NCI-H524 treated with DMSO at 0.1 percent for 48 hours (cell line): ENCODE results near the gene UQCR10.
A peak's percentile ranks its signal among the peaks of the same experiment; 100 is the strongest.

Source experiments
- DNase-seq: peaks from one replicate; lab custom pipeline; 2025; lab: John Stamatoyannopoulos, UW

The UQCR10 gene

GRCh38 chr22:29765905-29766631 lies 1.1 kb upstream of the UQCR10 start:
- no peak for DNase-seq

- DNase-seq = peak; percentile 82
These were observed 468 bp upstream of the UQCR10 start, which contains the start of gene ZMAT5 for GRCh38 chr22:29766632-29767170. Gene ZMAT5 (minus strand): TSS chr22:29767007. CDS start chr22:29748544, 18,463 bp downstream.

DNA sequence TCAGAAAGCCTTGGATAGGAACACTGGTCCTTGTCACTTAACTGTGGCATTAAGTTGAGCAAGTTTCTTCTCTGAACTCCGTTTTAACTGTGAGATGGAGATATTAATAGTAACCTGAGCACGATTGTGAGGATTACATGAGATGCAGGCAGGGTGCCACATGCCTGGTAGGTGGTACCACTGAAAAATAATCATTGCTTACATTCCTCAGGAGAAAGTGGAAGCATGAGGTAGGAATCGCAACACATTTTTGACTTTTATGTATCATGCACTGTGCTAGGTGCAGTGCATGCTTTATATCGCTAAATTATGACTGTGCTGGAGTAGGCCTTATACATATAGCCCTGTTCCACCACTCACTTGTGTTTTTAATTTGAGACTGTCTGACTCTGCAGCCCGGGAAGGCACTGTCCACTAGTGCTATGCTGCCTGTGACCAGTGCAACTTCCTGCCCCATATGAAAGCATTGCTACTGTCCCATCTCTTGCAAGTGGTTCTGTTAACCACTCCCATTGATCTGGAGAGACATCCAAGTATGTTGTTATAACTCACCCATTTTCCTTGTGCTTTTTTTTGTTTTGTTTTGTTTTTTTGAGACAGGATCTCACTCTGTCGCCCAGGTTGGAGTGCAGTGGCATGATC lies 1.0 kb downstream of the UQCR10 start:
- no peak for DNase-seq

GRCh38 chr22:29769723-29770321 lies 2.7 kb downstream of the UQCR10 start:
- no peak for DNase-seq

DNA sequence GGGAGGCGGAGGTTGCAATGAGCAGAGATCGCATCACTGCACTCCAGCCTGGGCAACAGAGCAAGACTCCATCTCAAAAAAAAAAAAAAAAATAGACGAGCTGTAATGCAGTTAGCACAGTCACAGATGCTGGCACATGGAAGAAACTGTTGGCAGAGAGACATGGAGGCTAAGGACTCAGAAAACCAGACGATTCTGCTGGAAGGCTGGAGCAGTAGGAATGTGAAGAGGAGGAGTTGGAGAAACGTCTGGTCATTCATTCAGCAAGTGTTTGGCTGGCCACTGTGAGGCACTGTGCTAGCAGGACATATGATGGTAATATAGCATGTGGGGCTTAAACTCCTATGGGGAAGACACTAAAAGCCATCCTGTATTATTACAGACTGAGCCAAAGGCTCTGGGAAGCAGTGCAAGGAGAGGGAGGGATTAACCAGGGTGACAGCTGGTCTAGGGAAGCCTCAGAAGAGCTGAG lies 5.0 kb downstream of the UQCR10 start:
- DNase-seq = peak; percentile 99

DNA sequence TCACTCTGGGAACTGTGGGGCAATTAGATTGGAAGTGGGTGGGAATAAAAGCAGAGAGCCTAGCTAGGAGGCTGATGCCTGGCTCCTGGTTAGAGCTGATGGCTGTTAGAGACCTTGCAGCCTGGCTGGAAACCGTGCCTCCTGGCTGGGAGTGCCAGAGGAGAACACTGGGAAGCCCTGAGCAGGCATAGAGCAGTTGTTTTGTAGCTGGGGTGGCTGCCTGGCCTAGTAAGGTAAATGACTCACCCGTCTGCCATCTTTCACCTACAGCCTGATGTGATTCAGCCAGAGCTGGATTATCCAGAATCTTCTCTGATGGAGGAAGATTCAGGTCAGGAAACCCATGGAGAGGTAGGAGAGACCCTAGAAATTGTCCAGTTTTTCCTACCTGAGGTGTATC lies 6.1 kb downstream of the UQCR10 start:
- DNase-seq = no peak

DNA sequence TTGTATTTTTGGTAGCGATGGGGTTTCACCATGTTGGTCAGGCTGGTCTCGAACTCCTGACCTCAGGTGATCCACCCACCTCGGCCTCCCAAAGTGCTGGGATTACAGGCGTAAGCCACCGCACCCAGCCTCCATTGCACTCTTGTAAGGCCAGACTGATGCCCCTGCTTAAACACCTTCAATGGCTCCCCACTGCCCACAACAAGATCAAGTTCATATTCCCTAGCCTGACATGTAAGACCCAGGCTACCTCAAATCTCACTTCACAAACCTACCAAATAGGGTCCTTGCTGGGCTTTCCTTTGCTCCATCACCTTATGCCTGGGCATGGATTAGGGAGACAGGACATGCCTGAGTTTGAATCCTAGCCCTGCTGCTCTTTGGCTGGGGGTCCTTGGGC lies 13.1 kb downstream of the UQCR10 start:
- no peak for DNase-seq

DNA sequence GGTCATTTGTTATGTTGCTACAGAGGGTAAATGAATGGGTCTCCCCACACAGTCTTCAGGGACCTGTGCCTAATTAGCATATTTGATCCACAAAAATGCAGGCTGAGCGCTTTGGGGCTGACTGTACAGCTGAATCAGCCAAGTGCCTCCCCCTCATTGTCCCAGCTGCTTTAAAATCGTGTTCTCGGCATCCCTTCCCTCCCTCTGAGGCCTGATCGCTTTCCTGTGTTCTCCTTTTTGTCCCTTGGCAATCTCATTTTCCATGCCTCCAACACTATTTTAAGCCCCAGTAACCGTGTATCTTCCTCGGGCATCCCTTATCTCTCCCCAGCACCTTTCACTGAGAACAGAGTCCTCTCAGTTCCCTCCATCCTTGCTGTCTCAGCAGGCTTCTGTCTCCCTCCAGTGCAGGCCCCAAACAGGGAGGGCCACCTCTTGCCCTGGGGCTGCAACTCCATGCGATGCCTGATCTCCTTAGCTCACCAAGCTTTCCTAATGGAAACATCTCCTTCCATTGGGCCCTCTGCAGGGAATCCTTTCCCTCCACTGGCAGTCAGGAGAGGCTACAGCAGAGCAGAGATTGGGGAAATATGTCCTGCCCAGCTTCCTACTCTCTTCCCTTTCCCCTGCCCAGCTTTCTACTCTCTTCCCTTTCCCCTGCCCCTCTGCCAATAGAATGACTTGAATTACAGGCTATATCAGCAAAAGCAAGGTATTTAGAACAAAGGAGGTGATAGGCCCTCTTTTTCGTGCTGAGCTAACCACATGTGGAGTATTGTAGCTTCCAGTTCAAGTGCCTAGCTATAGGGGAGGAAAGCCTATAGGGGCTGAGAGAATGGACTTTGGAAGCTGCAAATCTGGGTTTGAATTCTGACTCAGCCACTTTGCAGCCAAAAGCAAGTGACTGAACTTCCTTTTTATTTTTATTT lies 13.8 kb downstream of the UQCR10 start:
- DNase-seq = no peak

GRCh38 chr22:29782061-29782845 lies 15.1 kb downstream of the UQCR10 start:
- DNase-seq = no peak

- DNase-seq = no peak
These were observed 17.5 kb downstream of the UQCR10 start for GRCh38 chr22:29784451-29785361.

DNA sequence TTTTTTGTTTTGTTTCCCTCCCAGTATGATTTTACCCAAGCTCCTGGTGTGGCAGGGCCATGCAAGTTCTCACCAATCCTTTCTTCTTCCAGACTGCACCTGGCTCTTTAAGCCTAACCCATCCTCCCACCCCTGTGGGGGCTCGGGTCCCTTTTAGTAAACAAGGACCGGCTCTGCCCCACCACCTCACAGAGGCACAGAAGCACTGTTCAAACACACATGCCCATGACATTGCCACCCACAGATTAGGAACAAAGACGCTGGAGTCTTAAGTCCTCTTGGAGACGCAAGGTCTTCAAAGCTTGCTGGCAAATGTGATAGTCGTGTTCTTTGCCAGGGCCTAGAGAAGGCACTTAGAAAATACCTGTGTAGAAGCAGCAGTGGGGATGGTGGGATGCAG lies 18.9 kb downstream of the UQCR10 start:
- no peak for DNase-seq

- DNase-seq = no peak
These were observed 20.3 kb downstream of the UQCR10 start for GRCh38 chr22:29787371-29787980.

DNA sequence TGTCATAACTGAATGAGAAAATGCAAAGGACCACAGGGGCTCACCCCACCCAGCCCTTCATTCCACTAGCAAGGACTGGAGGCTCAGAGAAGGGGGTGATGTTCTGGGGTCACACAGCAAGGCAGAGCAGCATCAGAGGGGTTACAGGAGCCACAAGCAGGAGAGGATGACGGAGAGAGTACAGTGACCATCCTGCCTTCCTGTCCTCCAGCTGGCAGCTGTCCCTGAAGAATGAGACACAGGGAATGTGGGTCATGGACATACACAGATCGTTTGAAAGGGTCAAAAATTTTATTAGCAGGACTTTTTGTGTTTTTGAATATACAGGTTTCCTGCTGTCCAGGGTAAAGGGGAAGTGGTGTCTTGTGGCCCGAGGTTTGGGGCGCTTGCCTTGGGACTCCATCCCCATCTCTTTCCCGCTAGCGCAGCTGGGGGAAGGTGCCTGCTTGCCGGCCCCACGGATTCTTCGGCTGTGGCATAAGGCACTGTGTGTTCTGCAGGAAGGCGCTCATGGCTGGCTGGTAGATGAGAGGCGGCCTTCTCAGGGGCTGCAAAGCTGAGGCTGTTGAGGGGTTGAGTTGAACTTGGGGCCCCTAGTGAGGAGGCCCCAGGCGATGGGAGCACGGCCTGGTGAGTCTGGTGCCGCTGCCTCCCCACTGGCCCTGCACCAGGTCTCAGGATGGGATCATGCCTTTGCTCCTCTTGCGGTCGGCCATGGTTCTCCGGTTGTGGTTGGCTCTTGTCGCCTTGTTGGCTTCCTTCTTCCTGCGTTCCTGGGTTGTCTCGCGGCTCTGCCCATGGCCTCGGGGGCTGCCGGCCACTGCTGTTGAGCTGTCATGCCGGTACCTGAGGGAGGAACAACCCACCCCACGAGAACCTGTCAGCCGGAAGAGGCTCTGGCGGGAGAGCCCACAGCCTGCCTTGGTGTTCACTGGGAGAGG lies 21.4 kb downstream of the UQCR10 start:
- DNase-seq = no peak

DNA sequence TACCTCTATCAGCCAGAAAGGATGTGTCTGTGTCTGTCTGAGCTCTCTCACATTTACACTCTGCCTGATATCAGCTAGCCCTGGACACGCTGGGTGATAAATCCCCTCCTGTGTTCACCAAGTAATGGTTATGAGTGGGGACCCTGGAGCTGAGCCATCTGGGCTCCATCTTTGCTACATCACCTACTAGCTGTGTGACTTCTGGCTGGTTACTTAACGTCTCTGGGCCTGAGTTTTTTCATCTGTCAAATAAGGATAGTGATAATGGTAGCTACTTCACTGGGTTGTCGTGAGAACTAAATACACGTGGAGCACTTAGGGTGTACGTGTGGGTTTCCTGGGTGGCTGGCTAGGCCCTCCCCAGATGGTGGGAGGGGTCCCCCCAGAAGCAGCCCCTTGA lies 22.9 kb downstream of the UQCR10 start:
- no peak for DNase-seq

DNA sequence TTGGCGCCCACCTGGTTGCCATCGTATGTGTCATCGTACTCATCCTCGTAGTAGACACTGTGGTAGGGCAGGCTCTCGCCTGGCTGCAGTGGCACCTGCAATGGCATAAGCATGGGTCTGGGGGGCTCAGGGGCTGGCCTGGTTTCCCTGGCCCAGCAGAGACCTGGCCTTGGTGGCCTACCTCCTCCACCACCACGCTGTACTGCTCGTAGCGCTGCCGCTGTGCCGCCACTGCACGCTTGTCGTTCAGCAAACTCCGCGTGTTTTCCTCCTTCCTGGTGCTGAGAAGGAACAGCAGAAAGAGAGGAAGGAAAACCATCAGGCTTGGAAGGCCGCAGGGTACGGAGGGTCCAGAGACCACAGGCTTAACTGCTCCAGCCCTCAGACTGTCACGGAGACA lies 26.2 kb downstream of the UQCR10 start:
- DNase-seq = no peak

DNA sequence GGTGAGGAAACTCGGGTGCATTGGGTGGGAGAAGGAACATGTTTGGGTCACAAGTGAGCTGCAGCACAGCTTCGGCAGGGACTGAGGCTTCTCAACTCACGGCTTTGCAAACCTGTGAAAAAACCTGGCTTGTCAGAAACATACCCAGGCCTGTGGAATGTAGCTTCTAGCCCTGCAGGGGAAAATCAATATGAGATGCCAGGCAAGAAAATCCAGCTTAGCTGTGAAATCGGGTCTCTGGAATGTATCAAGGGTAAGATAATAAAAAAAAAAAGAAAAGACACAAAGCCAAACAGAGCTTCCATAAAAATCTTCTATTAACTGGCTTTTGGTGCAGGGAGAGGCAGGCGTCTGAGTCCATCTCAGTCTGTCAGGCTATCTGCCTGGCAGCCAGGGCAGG lies 28.5 kb downstream of the UQCR10 start:
- no peak for DNase-seq

DNA sequence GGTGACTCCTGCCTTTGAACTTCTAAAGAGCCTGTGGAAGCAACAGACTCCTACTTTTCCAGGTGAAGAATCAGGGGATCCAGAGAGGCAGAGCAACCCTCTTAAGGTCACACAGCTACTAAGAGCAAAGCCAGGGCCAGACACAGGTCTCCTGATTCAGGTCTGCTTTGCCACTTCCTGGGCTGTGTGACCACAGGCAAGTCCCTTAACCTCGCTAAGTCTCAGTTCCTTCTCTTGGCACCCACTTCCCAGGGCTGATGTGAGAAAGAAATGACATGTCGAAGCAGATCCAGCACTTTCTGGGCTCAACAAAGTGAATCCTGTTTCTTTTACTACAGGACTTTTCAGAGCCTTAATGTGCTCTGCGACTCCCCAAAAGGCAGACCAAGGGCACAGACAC lies 30.2 kb downstream of the UQCR10 start:
- DNase-seq = no peak

GRCh38 chr22:29798318-29798717 lies 31.1 kb downstream of the UQCR10 start:
- DNase-seq = no peak
